BE2C (cell line): Measurements from ENCODE around the gene TP73.

ENCODE experiments used
- DNase-seq: peaks from one replicate; pipeline ENCODE4 v3.0.0-alpha.2; 2020
- H3K27me3 ChIP-seq: fragments of 250-450 bp; sonication (Bioruptor Pico); 2 replicates; pipeline ENCODE4 v1.5.1; 2020; ENCODE audit warnings: mild to moderate bottlenecking
- H3K36me3 ChIP-seq: fragments of 250-450 bp; sonication (Bioruptor Pico); 2 replicates; pipeline ENCODE4 v1.5.1; 2020; ENCODE audit warnings: mild to moderate bottlenecking
- H3K4me1 ChIP-seq: fragments of 250-450 bp; sonication (Bioruptor Pico); 2 replicates; pipeline ENCODE4 v1.5.1; 2020
- H3K4me3 ChIP-seq: 2 replicates; pipeline ENCODE4 v1.5.1; 2011; ENCODE audit warnings: low read depth, low read length
- H3K9me3 ChIP-seq: fragments of 250-450 bp; sonication (Bioruptor Pico); 2 replicates; pipeline ENCODE4 v1.5.1; 2020
- CTCF ChIP-seq: IDR thresholded peaks from 2 replicates; pipeline ENCODE4 v1.5.1; 2012; ENCODE audit warnings: mild to moderate bottlenecking, low read depth, low read length

TP73 gene

GRCh38 chr1:3762151-3762872 is 110.0 kb downstream of the TP73 start:
- no peak overlapping the region for H3K4me3 ChIP-seq
- DNase-seq, result no peak
- H3K4me1 ChIP-seq, result no peaks in the 10 kb centered on the region
- no peaks in the 10 kb centered on the region for H3K36me3 ChIP-seq
- peaks cover 6% of the 10 kb centered on the region; the same call in 1 of the 2 replicates for H3K27me3 ChIP-seq
- H3K9me3 ChIP-seq, result no peaks in the 10 kb centered on the region
- TF ChIP-seq CTCF, result no peak

- no peak overlapping the region for H3K4me3 ChIP-seq
- peaks cover 6% of the 10 kb centered on the region; the same call in 1 of the 2 replicates for H3K27me3 ChIP-seq
- H3K9me3 ChIP-seq, result no peaks in the 10 kb centered on the region
- DNase-seq, result no peak
- no peaks in the 10 kb centered on the region for H3K4me1 ChIP-seq
- TF ChIP-seq CTCF, result no peak
- H3K36me3 ChIP-seq, result no peaks in the 10 kb centered on the region
These were observed 110.5 kb downstream of the TP73 start for GRCh38 chr1:3762873-3763228.

GRCh38 chr1:3763351-3764125 is 111.2 kb downstream of the TP73 start:
- H3K4me3 ChIP-seq, result no peak overlapping the region
- H3K36me3 ChIP-seq, result no peaks in the 10 kb centered on the region
- no peaks in the 10 kb centered on the region for H3K9me3 ChIP-seq
- no peak for DNase-seq
- H3K4me1 ChIP-seq, result no peaks in the 10 kb centered on the region
- no peak for TF ChIP-seq CTCF
- H3K27me3 ChIP-seq, result peaks cover 6% of the 10 kb centered on the region; the same call in 1 of the 2 replicates

- no peaks in the 10 kb centered on the region for H3K4me1 ChIP-seq
- DNase-seq, result no peak
- no peak overlapping the region for H3K4me3 ChIP-seq
- no peaks in the 10 kb centered on the region for H3K27me3 ChIP-seq
- no peak for TF ChIP-seq CTCF
- H3K9me3 ChIP-seq, result no peaks in the 10 kb centered on the region
- H3K36me3 ChIP-seq, result no peaks in the 10 kb centered on the region
These were observed 115.1 kb downstream of the TP73 start for GRCh38 chr1:3767328-3767925.

GRCh38 chr1:3768811-3769390 is 116.6 kb downstream of the TP73 start:
- TF ChIP-seq CTCF, result no peak
- no peaks in the 10 kb centered on the region for H3K27me3 ChIP-seq
- no peak for DNase-seq

More at GRCh38 chr1:3768811-3769390, 116.6 kb downstream of the TP73 start:
- H3K9me3 ChIP-seq, result no peaks in the 10 kb centered on the region
- no peak overlapping the region for H3K4me3 ChIP-seq
- H3K4me1 ChIP-seq, result no peaks in the 10 kb centered on the region
- no peaks in the 10 kb centered on the region for H3K36me3 ChIP-seq
